Heart right ventricle (tissue), 16 donors: ENCODE results near the gene SERPINB7. TPM values are rescaled to one million over a fixed set of nuclear protein-coding genes. Genes with fewer than 3 reads are reported as not detected.

ENCODE experiments used
- ATAC-seq, 8 donors: fragments of 200-7000 bp; cut with Tn5 transposase; one replicate each; pipeline ENCODE4 v1.9.1; 2020; ENCODE audit warnings: mild to moderate bottlenecking in 8 of 8, moderate library complexity in 8 of 8, moderate number of reproducible peaks in 1 of 8
- DNase-seq, 2 donors: peaks; one replicate each; pipeline ENCODE4 v3.0.0-alpha.2; 2020
- H3K27ac ChIP-seq, 10 donors: fragments of 200-600 bp; sonication (generic) in 2 of 10; one replicate each; pipeline versions ENCODE4 v1.5.0 to v1.8.0; 2020 to 2022; ENCODE audit warnings: mild to moderate bottlenecking in 3 of 10
- H3K27me3 ChIP-seq, 7 donors: fragments of 200-600 bp; one replicate each; pipeline ENCODE4 v1.8.0; 2021 to 2022; ENCODE audit warnings: mild to moderate bottlenecking in 2 of 7
- H3K36me3 ChIP-seq, 9 donors: fragments of 200-600 bp; sonication (generic) in 1 of 9; one replicate each; pipeline versions ENCODE4 v1.5.0 to v1.8.0; 2020 to 2022; ENCODE audit warnings: mild to moderate bottlenecking in 2 of 9
- H3K4me1 ChIP-seq, 9 donors: fragments of 200-600 bp; sonication (generic) in 1 of 9; one replicate each; pipeline versions ENCODE4 v1.5.0 to v1.8.0; 2020 to 2022; ENCODE audit warnings: mild to moderate bottlenecking in 4 of 9
- H3K4me3 ChIP-seq, 10 donors: fragments of 200-600 bp; sonication (generic) in 2 of 10; one replicate each; pipeline versions ENCODE4 v1.5.0 to v1.8.0; 2020 to 2022; ENCODE audit warnings: mild to moderate bottlenecking in 7 of 10, moderate library complexity in 2 of 10
- H3K9me3 ChIP-seq, 11 donors: fragments of 200-600 bp in 10 of 11; sonication (generic) in 2 of 11; one replicate each; pipeline versions ENCODE4 v1.5.0 to v1.8.0; 2013 to 2022; ENCODE audit warnings: mild to moderate bottlenecking in 2 of 11, control low read depth in 1 of 11, moderate library complexity in 1 of 11
- CTCF ChIP-seq, 9 donors: fragments of 200-600 bp; sonication (generic) in 2 of 9; IDR thresholded peaks; one replicate each; pipeline versions ENCODE4 v1.5.0 to v1.8.0; 2021 to 2022; ENCODE audit warnings: antibody characterized with exemption in 9 of 9, mild to moderate bottlenecking in 5 of 9, moderate library complexity in 1 of 9
- WGBS, 2 donors: extraction: QIAGEN DNeasy Blood & Tissue Kit; methylation state at CpG; one replicate each; pipeline ENCODE4 v1.1.7; 2013; ENCODE audit warnings: inconsistent platforms in 1 of 2; 5-methylcytosine and 5-hydroxymethylcytosine counted together
- intact Hi-C, 10 donors: fragments of 100-400 bp; cut with DNase I; formaldehyde crosslinking; loops; one replicate each; pipeline versions ENCODE4 v1.11.1 to v1.14.2; 2022
- polyA plus RNA-seq, 2 donors: library from polyadenylated mRNA; stranded (reverse); fragments of 200-250 nt; gene quantifications; one replicate each; pipeline ENCODE4 v1.2.3, GENCODE V29; 2013
- total RNA-seq, 10 donors: library from RNA; stranded (reverse); fragmentation: NEBNext Ultra II Directional in 3 of 10; extraction: Animal tissue kit (Norgen Biotek cat#: 25700) in 3 of 10; gene quantifications; one replicate each; pipeline versions ENCODE4 v1.2.1 to v1.2.4, GENCODE V29; 2021 to 2023
- donor health status: Arrhythmogenic right ventricular cardiomyopathy.
- donor health status: ischemic (EF 13 %, LVEDD 7.1; RV severe dilation, severe dysfunction).
- donor health status: healthy with polysubstance abuse.
- donor health status: DM: no; HTN: yes; CAD: no.
- donor health status: DM: no; HTN: no; CAD: no.
- donor health status: ischemic (EF 25% LVEDD 6.9; RV normal size, moderate dysfunction).
- donor health status: ischemic (EF 25% LVEDD 5.7; RV mildly dilated, moderate dysfunction).
- donor health status: healthy.
- donor health status: DM: yes; HTN: yes; CAD: no.
- donor health status: Ischemic cardiomyopathy.
- donor health status: ischemic (EF 35%, LVEDD 5.7; RV mildly dilated, moderate dysfunction).
- donor health status: nonischemic (EF 11% LVEDD 7.7; RV severe dilation, severe dysfunction).
- donor health status: DM: yes; HTN: yes; CAD: no.
- donor health status: PGD.
- donor health status: ischemic (EF 29% LVEDD 5.4; RV normal size, mild dysfunction).
- donor health status: nonischemic (EF 23%, LVEDD 6.1; RV moderate dilation, normal function).

The SERPINB7 gene
- total and polyA plus RNA-seq, 12 donors, result not detected

DNA sequence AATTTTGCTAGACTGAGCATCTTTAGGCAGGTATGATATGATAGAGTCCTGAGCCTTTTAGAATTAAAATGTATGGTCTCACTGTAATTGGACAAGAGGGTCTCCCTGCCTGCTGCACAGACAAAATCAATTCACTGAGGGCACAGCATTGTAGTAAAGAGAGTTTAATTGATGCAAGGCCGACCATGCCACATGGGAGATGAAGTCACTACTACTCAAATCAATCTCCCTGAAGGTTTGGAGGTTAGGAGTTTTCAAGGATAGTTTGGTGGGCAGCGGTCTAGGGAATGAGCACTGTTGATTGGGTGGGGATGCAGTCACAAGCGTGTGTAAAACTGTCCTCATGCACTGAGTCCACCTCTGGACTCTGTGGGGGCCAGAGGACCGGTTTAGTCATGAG is 26.1 kb downstream of the SERPINB7 start:
- WGBS, 2 donors, result 72 to 81% methylated on average over 4 of the region's 4 CpGs
- Histone ChIP-seq H3K27me3 (no peaks in the 10 kb centered on the region), H3K36me3 (no peaks in the 10 kb centered on the region), H3K9me3 (no peaks in the 10 kb centered on the region), H3K4me1 (no peaks in the 10 kb centered on the region), H3K27ac (no peak overlapping the region), H3K4me3 (no peak overlapping the region)
- ATAC-seq, result no peak
- DNase-seq, result no peak
- intact Hi-C loops, result no loop called here
- TF ChIP-seq CTCF (IDR thresholded peaks at IDR 0.05), result no peak

DNA sequence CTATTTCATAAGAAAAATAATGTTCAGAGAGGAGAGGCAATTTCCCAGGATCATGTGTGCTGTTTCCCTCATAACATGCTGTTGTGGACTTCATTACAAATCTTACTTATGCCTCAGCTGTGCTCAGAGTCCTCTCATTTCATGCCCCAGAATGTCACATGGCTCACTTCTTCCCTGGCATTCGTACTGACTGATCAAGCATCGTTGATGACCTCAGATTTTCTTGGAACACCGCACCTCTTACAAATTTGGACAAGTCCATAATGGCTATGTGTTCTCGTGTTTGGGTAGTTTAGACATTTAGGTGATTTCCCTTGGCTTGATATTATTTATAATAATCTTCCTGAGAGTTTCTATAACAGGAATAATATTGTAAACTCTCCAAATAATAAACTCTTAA is 32.9 kb downstream of the SERPINB7 start:
- DNase-seq (no peak), ATAC-seq (no peak)
- no peak for TF ChIP-seq CTCF (IDR thresholded peaks at IDR 0.05)
- H3K4me3 ChIP-seq, result no peak overlapping the region
- no peak overlapping the region for H3K27ac ChIP-seq
- no peaks in the 10 kb centered on the region for H3K36me3 ChIP-seq
- no peaks in the 10 kb centered on the region for H3K4me1 ChIP-seq
- intact Hi-C loops, result no loop called here
- WGBS, 2 donors, result 68 to 69% methylated on average over 4 of the region's 4 CpGs
- no peaks in the 10 kb centered on the region for H3K9me3 ChIP-seq
- H3K27me3 ChIP-seq, result no peaks in the 10 kb centered on the region

DNA sequence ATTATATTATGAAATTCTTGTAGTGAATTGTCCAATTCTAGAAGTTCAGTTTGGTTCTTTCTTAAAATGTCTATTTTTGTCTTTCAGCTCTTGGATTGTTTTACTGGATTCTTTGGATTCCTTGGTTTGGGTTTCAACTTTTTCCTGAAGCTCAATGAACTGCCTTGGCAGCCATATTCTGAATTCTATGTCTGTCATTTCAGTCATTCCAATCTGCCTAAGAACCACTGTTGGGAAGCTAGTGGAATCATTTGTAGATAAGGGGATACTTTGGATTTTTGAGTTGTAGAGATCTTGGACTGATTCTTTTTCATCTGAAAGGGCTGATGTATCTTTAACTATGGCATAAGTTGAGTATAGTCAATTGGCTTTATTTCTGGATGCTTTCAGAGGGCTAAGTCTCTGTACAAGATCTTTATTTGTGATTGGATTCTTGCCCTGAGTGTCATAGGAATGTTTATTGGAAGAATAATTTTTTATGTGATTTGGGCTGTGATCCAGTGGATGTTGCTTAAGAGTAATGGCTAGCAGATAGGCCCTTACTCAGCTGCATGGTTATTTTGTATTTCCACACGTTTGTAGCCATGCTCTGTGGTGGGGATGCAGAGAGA is 42.3 kb downstream of the SERPINB7 start:
- intact Hi-C loops, result no loop called here
- H3K27me3 ChIP-seq, result peaks cover 0 to 10% (median 0%) of the 10 kb centered on the region in 7 donors
- H3K9me3 ChIP-seq, result peaks cover 0 to 28% (median 6%) of the 10 kb centered on the region in 11 donors
- H3K4me3 ChIP-seq, result no peak overlapping the region
- ATAC-seq, result no peak
- DNase-seq, result no peak
- no peak overlapping the region for H3K27ac ChIP-seq
- no peaks in the 10 kb centered on the region for H3K36me3 ChIP-seq
- TF ChIP-seq CTCF (IDR thresholded peaks at IDR 0.05), result no peak
- 46 to 56% methylated on average over 1 of the region's 1 CpG for WGBS, 2 donors
- no peaks in the 10 kb centered on the region for H3K4me1 ChIP-seq

DNA sequence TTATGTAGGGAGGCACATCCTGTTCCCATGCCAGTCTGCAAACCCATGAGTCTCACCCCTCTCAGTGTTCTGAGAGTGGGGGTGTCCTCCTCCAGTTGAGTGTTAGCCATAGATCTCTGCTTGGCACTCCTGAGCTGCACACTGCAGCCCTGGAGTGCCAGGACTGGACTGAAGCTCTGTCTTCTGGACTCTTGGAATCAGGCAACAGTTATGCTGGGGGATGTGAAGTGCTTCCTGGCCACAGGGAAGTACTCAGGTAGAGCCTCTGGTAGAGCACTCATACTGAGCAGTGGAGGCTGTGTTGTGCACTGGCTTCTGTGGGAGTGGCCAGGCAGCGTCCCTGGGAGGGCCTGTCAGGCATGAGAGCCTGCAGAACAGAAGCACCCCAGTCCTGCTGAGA is 43.0 kb downstream of the SERPINB7 start:
- Histone ChIP-seq H3K4me3 (no peak overlapping the region), H3K27ac (no peak overlapping the region), H3K4me1 (no peaks in the 10 kb centered on the region), H3K9me3 (peaks cover 0 to 28% (median 6%) of the 10 kb centered on the region in 11 donors), H3K36me3 (no peaks in the 10 kb centered on the region), H3K27me3 (peaks cover 0 to 10% (median 0%) of the 10 kb centered on the region in 7 donors)
- no peak for TF ChIP-seq CTCF (IDR thresholded peaks at IDR 0.05)
- DNase-seq, result no peak
- intact Hi-C loops, result no loop called here
- no peak for ATAC-seq
- WGBS, 2 donors, result 13 to 24% methylated on average over 1 of the region's 1 CpG
